Astrocyte of the spinal cord (primary cell): ENCODE measurements around the gene COX20.
A peak's percentile ranks its signal among the peaks of the same experiment; 100 is the strongest.
"Not testable (repeated sequence)": the region's sequence is repeated elsewhere in the genome, so short reads cannot be mapped to it uniquely, and the experiment has no call there.

Experiments
- DNase-seq: peaks from one replicate; pipeline ENCODE4 v3.0.0; 2011; ENCODE audit warnings: low read depth, low spot score
- H3K4me3 ChIP-seq: 2 replicates; pipeline ENCODE4 v1.5.1; 2011; ENCODE audit warnings: low read depth, mild to moderate bottlenecking, low read length, moderate library complexity
- in situ Hi-C: cut with HindIII; loops from 2 replicates; pipeline ENCODE4 v1.10.0; 2017; ENCODE audit warnings: low sequenced_read_pairs
- TF ChIP-seq, protein P1 (sequence below): IDR thresholded peaks from 2 replicates; pipeline ENCODE4 v1.5.1; 2012; ENCODE audit warnings: low read depth, mild to moderate bottlenecking, low read length, inconsistent platforms

COX20 gene

GRCh38 chr1:244821134-244821533, 14.3 kb upstream of the COX20 start:
- in situ Hi-C loops = no loop called here
- TF ChIP-seq, protein P1, sequence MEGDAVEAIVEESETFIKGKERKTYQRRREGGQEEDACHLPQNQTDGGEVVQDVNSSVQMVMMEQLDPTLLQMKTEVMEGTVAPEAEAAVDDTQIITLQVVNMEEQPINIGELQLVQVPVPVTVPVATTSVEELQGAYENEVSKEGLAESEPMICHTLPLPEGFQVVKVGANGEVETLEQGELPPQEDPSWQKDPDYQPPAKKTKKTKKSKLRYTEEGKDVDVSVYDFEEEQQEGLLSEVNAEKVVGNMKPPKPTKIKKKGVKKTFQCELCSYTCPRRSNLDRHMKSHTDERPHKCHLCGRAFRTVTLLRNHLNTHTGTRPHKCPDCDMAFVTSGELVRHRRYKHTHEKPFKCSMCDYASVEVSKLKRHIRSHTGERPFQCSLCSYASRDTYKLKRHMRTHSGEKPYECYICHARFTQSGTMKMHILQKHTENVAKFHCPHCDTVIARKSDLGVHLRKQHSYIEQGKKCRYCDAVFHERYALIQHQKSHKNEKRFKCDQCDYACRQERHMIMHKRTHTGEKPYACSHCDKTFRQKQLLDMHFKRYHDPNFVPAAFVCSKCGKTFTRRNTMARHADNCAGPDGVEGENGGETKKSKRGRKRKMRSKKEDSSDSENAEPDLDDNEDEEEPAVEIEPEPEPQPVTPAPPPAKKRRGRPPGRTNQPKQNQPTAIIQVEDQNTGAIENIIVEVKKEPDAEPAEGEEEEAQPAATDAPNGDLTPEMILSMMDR = no peak
- no peak for DNase-seq
- H3K4me3 ChIP-seq = no peak overlapping the region

- H3K4me3 ChIP-seq = no peak overlapping the region
- DNase-seq = no peak
- TF ChIP-seq, protein P1 = no peak
- in situ Hi-C loops = no loop called here
These were observed 12.6 kb upstream of the COX20 start for GRCh38 chr1:244822878-244823277.

GRCh38 chr1:244826712-244827111, 8.7 kb upstream of the COX20 start:
- in situ Hi-C loops = no loop called here
- TF ChIP-seq, protein P1 = no peak
- no peak for DNase-seq

DNA sequence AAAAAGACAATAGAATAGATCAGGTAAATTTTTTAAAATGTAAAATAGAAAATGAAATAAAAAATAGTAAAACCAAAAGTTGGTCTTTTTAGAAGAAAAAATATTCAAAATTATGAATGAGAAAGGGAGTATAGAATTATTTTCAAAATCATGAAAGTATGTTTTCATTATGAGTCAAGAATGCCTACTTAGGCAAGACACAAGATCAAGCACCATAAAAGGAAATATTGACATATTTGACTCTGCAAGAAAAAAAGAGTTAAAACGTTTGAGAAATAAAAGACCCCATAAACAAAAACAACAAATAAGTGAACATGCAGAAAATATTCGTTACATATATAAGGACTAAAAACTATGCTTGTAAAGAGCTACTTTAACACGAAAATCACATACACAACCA, 4.8 kb upstream of the COX20 start:
- TF ChIP-seq, protein P1 = no peak
- in situ Hi-C loops = no loop called here
- no peak for DNase-seq

More at GRCh38 chr1:244826712-244827111, 8.7 kb upstream of the COX20 start:
- H3K4me3 ChIP-seq = no peak overlapping the region

GRCh38 chr1:244833260-244833659, 2.2 kb upstream of the COX20 start:
- in situ Hi-C loops, DNase-seq: not testable (repeated sequence)
- peak overlapping the region; percentile 85 for H3K4me3 ChIP-seq

More for the DNA sequence above, 4.8 kb upstream of the COX20 start:
- H3K4me3 ChIP-seq = no peak overlapping the region

DNA sequence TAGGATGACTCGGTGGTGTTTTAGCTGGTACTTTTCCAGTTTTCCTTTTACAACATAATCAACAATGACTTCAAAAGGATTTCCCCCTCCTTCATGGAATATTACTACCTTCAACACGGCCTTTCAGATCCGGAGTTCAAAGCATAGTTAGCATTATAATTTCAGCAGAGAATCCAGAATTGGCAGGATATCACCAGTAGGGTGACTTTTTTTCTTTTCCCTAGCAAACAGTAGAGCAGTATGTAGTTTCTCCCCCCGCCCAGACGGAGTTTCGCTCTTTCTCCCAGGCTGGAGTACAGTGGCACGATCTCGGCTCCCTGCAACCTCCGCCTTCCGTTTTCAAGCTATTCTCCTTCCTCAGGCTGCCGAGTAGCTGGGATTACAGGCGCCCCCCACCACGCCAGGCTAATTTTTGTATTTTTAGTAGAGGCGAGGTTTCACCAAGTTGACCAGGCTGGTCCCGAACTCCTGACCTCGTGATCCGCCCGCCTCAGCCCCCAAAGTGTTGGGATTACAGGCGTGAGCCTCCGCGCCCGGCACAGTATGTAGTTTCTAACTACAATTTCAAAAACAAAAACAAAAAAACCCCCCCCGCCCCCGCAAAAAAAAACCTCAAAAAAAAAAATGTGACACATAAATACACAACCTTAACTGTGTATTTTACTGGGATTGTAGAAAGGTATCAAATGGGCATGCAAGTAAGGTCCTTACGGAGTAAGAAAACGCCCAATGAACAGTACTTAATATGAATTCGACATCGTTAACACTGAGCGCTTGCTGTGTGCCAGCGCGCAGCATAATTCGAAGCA, 1.5 kb upstream of the COX20 start:
- TF ChIP-seq, protein P1 = no peak
- peak; percentile 83 for DNase-seq
- in situ Hi-C loops = no loop called here
- H3K4me3 ChIP-seq = peak overlapping the region; percentile 85

DNA sequence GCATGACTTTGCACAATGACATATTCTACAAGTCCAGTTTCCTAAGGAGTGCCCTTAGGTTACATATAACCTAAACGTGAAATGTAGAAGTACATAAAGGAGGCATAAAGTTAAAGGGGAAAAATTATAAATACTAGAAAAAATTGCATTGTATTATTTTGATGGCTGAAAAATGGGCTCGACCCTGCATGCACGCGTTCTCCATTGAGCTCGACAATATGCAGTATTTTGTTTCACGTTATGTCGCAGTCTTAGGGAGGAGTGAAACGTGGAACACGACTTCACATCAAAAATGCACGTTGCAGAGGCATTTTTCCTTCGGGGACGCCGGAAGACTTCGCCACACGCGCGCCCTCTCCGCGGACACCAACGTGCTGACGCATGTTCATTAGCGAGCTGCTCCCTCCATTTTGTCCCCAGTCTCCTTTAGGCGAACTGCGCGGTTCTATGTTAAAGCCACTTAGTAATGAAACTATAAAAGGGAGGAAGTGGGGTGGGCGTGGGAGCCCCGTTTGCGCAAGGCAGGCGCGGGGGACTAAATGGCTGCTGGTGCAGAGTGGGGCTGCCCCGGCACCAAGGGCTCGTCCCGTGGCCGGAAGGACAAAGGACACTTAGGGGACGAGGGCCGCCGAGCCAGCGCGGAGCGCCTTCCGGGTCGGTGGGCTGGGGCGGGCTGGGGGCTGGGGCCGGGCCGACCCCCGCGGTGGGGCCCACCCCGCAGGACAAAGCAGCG, 749 bp upstream of the COX20 start:
- TF ChIP-seq, protein P1 = no peak
- peak; percentile 93 for DNase-seq
- in situ Hi-C loops = no loop called here

More for the DNA sequence above, 749 bp upstream of the COX20 start:
- peak overlapping the region; percentile 85 for H3K4me3 ChIP-seq
